CMK (cell line): Measurements from ENCODE around the gene ZACN.

Experiments used
- DNase-seq: peaks from one replicate; pipeline ENCODE4 v3.0.0-alpha.2; 2010; ENCODE audit warnings: low read depth

ZACN gene

DNA sequence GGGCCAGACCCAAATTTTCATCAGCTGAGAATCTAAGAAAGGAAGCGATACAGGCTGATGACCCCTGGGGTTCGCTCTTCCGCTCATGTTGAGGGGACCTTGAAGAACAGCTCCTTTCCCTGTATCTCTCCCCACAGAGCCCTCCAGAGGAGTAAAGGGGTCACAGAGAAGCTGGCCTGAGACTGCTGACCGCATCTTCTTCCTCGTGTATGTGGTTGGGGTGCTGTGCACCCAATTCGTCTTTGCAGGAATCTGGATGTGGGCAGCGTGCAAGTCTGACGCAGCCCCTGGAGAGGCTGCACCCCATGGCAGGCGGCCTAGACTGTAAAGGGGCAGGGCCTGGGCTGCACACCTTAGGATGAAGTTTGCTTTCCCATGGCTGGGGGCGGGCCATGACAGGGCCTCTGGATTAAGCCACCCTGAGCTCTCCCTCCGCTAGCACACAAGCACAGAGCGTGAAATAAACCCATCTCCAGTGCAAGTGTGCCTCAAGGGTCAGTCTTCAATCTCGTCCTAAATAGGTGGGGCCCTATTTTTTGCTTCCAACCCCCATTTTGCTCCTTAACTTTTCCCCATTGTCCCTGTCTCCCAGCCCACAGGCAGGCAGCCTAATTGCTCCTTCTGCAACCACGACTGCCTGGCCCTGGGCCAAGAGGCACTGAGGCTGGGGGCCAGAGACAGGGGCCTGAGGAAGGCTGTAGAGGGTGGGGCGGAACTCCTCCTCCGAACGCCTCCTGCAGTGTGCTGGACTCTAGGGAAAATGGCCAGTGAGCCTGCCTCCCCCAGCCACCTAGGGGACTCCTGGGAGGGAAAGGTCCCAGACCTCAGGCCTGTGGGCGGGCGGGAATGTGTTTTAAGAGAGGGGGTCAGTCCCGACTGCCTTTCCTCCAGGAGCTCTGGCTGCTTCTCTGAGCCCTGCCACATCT lies 3.6 kb downstream of the ZACN start:
- no peak for DNase-seq

DNA sequence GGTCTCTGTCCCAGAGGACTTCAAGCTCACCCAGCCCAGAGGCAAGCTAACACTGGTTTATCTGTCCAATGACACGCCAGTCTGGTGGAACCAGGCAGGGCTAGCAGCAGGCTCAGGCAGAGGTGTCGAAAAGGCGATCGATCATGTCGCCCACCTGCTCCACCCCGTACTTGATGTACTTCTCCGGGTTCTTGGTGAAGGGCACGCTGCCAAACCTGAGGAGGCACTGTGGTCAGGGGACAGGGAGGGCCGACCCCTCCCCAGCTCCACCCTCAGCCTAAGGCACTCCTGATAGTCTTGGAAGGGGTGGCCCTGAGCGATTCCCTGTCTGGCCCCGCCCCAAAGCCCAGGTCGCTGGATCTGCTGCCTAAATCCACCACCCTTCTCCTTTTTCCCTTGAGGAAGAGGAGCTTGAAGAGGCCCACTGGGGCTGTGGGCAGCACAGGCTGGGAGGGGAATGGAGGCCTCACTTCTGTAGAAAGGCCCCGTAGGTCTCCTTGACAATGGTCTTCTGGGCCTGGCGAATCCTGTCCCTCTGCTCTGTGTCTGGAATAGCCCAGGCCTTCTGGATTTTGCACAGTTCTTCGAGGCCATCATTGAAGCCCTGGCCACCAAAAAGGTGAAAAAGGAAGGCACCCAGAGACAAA lies 4.7 kb downstream of the ZACN start:
- no peak for DNase-seq

DNA sequence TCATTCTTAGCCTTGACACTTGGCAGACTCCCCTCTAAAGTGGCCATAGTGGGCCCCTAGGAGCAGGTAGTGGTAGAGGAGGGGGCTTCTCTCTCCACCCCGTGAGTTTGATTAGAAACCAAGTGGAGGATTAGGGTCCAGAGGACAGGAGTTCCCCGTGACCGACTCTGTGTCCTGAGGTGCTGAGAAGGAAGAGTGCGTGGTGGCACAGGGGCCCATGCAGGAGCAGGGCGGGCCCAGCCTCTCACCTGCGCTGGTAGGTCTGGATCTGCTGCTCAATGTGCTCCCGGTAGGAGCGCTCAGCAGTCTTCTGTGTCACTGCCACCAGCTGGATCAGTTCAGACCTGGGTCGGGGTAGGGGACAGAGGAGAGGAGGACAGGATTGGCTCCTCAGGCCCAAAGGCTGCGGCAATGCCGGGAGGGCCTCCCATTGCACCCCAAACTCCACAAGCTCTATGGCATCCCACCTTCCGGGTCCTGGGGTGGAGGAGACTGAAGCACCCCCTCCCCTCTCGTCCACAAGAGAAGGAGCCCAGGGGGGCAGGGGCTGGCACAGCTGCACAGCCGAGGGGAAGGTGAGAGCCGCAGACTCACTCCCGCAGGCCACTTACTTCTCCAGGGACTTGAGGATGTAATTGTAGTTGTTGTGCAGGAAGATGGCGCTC lies 6.2 kb downstream of the ZACN start:
- DNase-seq, result no peak

DNA sequence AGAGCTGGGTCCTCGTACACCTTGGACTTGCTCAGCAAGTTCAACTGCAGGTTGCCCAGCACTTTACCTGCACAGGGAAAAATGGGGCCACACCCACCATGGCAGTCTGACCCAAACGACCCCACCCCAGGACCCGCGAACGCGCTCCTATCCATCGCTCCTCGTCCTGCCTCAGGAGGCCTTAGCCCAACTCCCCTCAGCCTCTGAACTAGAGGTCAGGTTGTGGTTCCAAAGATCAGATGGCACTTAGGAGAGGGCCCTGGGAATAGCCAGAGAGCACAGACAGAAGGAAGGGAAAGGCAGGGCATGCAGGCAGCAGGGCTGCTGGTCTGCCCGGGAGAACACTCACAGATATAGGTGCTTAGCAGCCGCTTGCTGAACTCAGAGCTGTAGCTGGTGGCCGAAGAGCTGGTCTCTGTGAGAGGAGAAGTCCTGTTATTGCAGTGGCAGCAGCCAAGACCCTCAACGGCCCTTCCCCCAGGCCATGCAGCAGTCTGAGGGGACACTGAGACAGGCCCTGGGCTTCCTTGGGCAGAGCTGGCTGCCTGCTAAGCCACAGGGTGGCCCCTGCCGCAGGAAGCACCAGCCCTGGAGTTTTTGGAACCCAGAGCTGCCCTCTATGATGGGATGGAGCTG lies 6.9 kb downstream of the ZACN start:
- no peak for DNase-seq

DNA sequence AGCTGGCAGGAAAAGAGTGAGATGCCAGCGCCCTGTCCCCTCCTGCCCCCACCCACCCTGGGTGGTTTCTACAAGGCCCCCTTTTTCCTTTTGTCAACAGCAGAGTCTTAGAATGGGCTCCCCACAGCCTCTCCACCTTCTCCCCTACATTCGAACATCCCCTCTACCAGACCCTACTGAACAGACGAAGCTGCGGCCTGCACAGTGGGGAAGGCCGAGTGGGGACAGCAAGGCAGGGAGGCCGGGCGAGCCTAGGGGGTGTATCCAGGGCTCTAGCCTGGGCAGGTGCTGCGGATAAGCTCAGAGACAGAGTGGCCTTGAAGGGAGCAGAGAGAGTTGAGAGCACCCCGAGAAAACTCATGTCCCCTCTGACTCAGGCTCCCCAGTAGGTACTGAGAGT lies 7.4 kb downstream of the ZACN start:
- DNase-seq, result no peak

DNA sequence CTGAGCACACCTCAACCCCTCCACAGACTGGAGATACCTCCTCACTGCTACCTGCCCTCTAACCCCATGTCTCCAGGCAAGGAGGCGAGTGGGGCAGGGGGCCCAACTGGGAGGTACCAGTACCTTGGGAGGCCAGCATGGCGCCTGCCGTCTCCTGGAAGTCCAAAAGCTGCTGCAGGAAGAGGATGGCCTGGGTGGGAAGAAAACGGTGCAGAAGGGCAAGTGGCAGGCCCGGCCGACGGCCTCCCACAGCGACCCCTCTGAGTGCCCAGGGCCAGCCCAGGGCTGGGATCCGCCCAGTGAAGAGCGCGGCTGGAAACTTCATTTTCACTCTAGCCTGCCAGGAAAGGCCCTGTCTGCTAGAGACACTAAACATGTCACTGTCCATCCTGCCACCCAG lies 8.5 kb downstream of the ZACN start:
- DNase-seq, result no peak

DNA sequence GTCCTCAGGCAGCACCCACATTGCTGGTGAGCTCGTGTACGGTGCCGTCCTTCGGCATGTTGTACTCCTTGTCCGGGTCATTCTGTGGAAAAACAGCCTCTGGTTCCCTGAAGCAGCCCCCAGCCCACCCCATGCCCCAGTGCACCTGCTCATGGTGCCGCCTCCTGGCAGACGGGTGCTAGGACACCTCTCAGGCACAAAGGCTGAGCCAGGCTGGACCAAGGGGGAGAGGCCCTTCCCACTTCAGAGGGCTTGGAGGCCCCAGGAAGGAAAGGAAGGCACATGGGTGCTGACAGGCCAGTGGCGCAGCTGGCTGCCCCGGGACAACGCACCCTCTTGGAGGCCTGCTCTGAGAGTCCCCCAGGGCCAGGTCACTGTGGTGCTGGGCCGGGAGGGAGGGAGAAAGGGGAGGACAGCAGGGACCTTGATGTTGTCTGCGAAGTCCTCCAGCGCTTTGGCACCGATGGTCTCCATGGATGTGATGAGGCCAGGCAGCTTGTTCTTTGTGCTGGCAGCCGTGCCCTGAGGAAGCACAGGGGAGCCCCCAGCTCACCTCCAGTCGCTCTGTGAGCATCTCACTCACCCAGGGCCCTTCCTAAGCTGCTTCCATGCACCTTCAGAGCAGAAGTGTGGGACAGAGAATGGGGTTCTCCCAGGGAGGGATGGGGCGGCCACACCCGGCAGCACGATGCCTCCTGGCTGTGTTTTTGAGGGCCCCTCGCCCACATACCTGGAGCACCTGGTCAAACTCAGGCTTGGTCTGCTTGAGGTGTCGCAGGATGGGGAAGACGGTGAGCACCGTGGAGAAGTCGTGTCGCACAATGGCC lies 9.3 kb downstream of the ZACN start:
- DNase-seq, result no peak

DNA sequence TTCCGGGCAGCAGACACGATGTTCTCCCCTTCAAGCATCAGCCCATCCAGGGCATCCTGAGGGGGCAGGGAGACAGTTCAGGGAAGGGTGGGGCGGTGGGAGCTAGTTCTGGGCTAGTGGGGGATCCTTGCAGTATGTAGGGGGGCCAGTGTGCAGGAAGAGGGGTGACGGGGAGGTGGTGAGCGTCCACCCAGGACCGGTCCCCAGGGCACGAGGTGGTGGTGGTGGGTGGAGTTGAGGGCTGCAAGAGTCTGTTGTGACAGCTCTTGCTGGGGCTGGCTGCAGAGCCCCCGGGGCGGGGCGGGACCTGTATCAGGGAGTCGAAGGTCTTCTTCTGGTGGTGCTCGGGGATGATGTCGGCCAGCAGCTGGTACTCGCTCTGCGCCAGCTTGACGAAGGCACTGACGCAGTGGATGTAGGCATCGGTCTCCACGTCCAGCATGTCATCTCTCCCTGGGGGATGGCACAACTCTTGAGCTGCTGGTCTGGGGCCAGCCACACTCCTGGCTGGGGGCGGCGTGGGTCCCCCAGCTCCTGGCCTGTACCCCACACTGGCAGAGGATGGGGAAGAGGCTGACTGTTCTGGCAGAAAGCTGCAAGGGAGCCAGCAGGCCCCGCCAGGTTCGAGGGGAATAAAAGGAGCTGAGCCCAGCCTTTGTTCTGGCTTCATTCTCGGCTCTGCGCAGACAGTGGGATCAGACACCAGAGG lies 10.0 kb downstream of the ZACN start:
- no peak for DNase-seq

DNA sequence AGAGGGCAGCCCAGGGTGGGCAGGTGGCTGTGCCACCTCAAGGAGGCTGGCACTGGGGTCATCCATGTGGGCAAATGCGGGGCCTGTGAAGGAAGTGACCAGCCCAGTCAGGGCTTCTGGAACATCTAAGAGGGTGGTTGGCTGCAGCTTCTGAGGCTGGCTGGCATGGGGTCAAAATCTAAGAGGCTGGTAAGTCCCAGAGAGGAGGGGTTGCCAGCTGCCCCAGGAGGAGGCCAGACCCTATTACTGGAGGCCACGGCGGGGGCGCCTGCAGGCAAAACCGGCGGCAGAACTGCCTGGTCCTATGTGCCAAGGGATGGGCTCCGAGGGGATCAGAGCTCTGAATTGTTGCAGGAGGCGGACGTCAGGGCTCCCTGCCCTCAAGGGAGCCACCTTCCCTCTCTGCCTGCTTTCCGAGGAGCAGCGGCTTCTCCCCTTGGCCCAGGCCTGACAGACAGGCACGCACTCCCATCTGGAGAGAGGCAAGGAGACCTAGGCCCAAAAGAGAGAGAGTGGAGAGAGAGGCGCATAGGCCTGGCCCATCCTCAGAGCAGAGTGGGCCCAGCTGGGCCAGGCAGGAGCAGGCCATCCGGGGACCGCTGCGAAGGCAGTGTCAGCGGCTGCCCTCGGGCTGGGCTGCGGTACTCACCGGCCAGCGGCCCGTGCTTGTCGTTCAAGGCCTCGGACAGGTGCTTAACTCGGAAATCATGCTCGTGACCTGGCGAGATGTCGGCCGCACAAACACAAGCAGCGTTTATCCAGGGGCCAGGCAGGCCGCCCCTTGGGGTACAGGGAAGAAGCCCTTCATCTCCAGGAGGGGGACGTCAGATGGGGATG lies 10.9 kb downstream of the ZACN start:
- no peak for DNase-seq

DNA sequence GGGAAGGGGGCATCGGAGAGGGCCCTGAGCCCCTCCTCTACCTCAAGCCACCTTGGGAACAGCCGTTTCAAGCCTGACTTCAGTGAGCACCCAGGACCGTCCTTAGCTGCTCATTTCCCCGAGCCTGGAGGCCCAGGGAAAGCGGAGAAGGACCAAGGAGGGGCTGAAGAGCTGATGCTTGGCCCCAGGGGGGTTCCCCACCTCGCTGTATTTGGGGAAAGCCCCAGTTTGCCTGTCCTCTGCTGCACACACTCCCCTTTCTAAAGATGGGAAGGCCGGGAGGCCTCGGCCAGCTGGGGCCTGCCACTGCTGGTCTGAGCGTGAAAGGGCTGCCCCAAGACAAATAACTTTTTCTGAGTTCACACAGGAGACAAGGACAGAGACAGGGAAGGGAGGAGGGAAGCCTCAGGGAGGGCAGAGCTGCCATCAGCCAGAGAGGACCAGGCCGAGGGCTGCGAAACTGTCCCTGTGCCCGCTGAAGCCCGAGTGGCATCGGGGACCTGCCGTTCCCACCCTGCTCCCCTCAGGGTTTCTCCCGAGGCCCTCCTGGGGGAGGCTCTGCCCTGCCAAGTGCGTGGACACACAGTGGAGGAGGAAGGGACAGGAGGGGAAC lies 11.6 kb downstream of the ZACN start:
- no peak for DNase-seq

DNA sequence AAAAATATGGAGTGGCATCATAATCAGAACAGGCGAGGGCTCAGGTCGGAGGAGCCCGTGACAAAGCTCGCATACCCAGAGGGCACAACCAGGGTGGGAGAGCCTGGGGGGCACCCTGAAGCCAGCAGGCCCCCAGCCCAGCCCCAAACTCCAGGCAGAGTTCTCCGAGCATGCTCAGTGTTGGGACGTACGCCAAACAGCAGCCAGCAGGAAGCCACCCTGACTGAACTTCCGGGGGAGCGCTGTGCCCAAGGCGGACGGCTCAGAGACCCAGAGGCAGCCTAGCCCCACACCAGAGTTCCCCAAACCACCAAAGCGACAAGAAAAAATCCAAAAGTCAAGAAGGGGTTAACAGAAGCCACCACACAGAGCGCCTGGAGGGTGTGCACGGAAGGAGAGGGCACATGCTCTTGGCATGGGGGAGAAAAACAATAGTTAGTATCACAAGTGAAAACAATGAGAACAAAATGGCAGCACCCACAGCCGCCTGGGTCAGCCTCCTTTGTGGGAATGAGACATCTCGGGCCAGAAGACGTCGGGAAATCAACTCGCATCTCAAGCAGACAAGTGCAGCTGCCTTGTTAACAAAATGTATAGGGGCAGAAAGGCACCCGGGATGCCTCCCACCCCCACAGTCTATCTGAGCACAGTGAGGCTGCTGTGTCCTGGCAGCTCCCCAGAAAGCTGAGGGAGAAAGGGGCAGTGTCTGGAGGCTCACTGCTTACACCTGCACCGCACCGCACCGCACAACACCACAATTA lies 12.7 kb downstream of the ZACN start:
- no peak for DNase-seq

DNA sequence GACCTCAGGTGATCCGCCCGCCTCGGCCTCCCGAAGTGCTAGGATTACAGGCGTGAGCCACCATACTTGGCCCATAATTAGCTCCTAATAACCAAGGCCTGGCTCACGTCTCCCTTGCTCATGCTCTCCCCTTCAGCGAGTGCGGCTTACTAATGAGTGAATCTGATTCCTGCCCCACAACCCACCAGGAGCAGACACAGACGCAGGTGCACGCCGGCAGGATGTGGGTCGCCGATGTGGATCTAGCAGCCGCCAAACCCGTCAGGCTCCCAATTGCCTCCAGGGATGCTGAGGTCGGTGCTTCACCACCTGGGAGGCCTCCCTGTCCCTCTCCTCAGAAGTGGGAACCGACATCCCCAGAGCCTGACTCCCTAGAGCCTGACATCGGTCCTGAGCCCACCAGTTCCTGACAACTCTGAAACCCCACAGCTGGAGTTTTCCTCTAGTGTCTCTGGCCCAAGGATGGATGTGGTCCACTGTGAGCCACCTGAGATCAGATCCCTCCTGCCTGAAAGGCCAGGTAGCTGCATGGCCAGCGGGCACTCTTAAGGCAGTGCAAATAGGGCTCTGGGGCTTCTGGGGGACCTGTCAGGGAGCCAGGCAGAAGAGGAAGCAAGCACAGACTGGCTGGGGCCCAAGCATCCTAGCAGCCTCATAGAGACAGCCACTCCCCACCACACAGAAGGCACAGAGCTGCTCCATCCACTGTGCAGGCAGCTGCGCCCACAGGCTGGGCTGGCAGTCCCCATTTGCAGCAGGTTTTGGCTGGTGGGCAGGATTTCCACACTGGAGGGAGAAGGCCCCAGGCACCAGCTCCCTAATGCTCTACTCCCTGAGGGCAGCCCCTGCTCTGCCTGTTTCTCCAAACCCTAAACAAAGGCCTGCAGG lies 13.8 kb downstream of the ZACN start:
- no peak for DNase-seq

DNA sequence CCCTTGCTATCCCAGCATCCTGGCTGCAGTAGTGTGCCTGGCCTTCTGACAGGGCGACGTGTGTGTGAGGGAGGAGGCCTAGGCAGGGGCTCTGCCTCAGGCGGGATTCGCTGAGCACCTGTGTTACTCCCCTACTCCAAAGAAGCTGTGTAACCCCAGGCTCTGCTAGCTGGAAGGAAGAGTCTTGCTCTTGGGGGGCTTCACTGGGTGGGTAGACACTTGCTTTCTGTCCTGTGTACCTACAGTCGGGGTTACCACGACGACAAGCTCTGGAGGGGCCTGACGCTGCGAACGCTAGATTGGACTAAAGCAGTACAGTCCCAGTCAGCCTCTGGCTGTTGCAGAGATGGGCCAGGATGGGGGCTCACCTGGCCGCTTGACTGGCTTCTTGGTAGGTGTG lies 15.1 kb downstream of the ZACN start:
- no peak for DNase-seq

DNA sequence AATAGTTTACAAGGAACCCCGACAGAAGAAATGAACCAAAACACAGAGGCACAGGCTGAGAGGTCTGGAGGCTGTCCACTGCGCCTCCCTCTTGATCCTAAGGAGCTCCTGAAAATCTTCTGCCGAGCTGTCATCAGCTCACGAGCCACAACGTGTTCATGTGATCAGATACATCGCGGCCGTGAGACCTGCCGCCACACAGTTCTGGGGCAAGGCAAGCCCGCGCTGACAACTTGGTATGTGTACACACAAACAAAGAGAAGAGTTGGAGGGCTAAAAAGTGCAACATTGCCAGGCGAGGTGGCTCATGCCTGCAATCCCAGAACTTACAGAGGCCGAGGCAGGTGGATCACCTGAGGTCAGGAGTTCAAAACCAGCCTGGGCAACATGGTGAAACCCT lies 17.0 kb downstream of the ZACN start:
- DNase-seq, result no peak

DNA sequence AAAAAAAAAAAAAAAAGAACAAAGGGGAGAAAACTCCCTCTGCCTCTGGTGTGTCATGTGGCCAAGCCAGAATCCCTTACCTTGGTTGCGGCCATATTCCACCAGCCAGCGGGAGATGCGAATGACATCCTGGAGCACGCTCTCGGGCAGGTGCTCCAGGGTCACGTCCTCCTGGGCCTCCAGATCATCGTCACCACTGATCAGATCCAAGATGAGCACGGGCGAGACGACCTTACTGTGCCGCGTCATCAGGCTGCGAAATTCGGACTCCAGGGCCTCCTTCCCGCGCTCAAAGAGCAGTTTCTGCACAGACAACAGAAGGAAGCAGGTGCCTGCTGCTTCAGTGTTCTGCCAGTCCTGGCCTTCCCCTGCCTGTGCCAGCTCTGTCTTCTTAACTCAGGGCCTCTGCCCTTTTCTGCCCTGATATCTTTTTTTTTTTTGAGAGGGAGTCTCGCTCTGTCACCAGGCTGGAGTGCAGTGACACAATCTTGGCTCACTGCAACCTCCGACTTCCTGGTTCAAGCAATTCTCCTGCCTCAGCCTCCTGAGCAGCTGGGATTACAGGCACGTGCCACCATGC lies 18.8 kb downstream of the ZACN start:
- no peak for DNase-seq

DNA sequence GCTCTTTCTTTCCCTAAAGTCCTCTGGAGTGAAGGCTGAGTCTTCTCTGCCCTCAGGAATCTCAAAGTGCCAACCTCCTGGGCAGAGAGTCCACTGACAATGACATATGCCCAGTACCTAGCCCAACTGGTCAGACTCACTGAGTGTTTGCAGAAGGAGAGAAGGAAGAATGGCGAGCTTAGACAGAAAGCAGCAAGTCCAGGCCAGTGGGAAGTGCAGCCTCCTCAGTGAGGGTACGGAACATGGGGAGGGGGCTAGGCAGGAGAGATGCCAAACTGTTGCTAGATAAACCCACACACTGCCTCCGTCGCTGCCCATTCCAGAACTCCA lies 23.9 kb downstream of the ZACN start:
- no peak for DNase-seq

DNA sequence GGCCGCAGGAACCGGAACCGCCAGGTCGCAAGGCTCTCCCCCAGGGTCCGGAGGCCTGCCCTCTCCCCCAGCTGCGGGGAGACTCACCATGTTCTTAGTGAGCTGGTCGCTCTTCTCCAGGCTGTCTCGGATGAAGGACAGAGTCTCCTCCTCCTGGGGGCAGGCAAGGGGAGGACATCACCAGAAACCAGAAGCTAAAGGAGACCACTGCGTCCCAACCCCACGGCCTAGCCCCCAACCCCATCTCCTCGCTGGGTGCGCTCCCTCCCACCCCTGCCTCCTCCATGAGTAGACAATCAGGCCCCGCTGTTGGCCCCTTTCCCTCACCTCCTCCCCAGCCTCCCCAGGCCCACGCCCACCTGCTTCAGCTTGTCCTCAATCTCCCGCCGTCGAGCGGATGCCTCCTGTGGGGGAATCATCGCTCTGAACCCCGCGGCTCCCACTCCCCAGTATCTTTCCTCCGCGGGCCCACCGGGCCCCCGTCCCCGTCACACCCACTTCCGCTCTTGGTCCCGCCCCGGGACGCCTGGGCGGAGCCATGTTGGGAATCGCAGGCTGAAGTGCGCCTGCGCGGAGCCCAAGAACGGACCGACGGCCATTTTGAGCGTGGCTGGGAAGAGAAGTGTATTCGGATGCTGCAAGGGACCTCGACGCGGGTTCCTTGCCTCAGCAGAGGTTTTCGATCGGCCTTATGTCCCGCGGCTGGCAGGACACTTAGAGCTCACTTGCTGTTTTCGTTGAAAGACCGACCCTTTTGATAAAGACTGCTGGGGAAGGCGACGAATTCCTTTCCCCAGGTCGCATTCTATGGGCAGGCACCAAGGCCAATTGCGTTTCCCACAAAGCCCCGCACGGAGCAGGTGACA lies 24.5 kb downstream of the ZACN start, which contains the start of gene EXOC7:
Gene EXOC7, minus strand, starts transcription at position 514 of the 866 bp plus-strand sequence. Its CDS starts 95 bp downstream, at position 419.
- DNase-seq, result peak; percentile 85
